Choroid plexus epithelial cell (primary cell): ENCODE measurements around the gene PIK3R5.

Source experiments
- DNase-seq: peaks from one replicate; pipeline ENCODE4 v3.0.0-alpha.2; 2010; ENCODE audit warnings: low read depth
- H3K4me3 ChIP-seq: 2 replicates; pipeline ENCODE4 v1.5.1; 2011; ENCODE audit warnings: low read depth, mild to moderate bottlenecking, control low read depth, low read length, moderate library complexity
- TF ChIP-seq, protein P1 (sequence below): conservative IDR thresholded peaks from 2 replicates; pipeline ENCODE4 v1.5.1; 2011; ENCODE audit warnings: low read depth, mild to moderate bottlenecking, control low read depth, inconsistent platforms, low read length, moderate library complexity

The PIK3R5 gene

DNA sequence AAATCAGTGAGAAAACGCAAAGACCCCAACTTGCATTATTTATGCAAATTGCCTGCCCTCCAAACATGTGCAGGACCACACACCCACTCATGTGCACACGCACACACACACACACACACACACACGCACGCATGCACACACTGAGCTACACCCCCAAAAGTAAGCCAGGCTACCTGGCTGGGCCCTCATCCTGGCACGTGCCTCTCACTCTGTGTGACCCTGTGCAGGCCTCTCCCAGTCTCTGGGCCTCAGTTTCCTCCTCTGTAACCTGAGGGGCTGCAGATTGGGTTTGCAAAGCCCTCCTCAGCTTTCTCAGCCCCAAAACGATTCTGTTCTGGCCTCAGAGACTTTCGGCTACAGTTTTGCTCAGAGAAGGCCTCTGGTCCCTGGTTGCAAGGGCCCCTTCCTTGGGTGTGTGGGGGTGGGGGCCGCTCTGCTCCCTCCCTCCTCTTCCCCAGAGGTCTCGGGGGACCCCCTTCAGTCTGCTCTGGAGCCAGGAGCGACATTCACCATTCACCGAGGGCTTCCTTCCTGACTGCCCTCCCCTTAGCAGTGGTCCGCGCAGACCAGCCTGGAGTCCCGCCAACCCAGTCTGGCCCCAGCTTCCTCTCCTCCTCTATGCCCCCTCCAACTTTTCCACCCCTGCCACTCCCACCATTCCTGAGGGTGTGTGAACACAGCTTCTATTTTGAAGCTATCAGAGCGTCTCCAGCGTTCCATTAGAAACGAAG is 92.6 kb downstream of the PIK3R5 start:
- DNase-seq, result no peak
- TF ChIP-seq, protein P1, sequence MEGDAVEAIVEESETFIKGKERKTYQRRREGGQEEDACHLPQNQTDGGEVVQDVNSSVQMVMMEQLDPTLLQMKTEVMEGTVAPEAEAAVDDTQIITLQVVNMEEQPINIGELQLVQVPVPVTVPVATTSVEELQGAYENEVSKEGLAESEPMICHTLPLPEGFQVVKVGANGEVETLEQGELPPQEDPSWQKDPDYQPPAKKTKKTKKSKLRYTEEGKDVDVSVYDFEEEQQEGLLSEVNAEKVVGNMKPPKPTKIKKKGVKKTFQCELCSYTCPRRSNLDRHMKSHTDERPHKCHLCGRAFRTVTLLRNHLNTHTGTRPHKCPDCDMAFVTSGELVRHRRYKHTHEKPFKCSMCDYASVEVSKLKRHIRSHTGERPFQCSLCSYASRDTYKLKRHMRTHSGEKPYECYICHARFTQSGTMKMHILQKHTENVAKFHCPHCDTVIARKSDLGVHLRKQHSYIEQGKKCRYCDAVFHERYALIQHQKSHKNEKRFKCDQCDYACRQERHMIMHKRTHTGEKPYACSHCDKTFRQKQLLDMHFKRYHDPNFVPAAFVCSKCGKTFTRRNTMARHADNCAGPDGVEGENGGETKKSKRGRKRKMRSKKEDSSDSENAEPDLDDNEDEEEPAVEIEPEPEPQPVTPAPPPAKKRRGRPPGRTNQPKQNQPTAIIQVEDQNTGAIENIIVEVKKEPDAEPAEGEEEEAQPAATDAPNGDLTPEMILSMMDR, result no peak
- H3K4me3 ChIP-seq, result no peak overlapping the region

DNA sequence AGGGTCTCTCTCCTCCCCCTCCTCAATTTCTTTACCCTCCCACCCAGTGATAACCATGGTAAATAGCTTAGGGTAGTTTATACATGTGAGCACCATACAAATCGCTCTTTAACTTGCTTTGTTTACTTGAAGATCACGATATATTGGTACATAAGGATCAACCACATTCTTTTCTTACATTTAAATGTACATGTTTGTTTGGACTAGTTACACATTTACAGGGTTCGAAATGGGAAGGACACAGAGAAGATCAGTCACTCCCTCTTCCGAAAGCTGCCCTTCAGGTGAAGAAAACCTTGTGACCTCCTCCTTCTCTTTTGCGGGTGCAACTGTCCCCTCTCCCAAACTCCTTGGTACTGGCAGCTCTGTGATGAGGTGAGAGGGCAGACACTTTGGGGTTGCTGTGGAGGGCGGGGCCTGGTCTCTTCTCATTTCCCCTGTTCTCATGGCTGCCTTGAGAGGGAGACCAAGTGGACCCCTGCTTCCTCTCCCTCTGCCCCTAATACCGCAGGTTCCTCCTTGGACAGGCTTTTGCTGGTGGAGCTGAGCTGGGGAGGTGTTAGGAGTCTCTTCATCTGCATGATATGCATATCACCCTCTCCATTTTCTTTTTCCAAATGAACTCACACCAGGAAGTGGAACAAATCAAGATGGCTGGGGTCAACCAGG is 93.3 kb downstream of the PIK3R5 start:
- TF ChIP-seq, protein P1, result no peak
- DNase-seq, result no peak
- H3K4me3 ChIP-seq, result no peak overlapping the region

DNA sequence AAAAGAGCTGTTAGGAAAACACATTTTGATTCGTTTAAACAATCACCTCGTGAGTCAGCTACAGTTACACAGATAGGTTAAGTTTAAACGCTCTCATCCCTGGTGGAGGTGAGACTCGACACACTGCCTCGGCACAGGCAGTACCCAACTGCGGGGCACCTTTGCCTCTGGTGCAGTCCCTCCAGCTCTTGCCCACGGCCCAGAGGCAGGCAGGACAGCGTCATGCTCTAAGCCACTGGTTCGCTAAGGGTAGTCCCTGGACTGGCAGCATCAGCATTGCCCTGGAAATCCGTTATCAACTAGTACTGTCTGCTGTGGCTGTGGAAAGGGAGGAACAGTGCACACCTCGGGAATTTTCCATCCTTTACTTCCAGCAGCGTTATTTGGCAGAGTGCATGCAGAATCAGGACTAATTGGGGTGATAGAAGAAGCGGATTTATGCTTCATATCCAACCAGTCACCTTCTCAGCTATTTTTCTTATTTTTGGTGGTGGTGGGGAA is 94.4 kb downstream of the PIK3R5 start:
- TF ChIP-seq, protein P1, result no peak
- DNase-seq, result no peak
- no peak overlapping the region for H3K4me3 ChIP-seq

DNA sequence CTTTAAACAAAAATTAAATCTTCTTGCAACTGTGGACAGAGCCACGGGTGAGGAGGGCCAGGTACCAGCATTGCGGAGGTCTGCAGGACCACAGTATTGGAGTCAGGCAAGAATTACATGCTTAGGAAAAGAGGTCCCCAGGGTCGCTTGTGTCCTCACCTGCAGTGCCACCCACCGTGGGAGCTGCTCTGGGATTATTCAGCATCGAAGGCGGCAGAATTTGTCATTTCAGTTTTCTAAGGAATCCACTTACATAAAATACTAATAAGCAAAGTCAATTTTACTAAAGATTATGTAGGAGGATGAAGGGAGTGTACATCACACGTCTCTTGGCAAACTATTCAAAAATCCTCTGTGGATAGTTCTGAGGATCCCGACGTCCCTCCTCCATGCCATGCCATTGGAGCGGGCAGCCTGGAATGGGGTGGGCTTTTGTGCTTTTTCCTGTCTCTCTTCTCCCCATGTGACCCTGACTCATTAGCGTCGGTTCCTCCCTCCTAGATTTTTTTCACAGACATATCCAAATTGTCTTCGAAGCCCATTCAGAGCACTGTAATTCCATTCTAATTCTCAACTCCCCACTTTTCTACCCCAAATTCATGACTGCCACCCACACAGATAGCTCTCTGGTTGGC is 95.0 kb downstream of the PIK3R5 start:
- H3K4me3 ChIP-seq, result no peak overlapping the region
- TF ChIP-seq, protein P1, result no peak
- DNase-seq, result no peak

DNA sequence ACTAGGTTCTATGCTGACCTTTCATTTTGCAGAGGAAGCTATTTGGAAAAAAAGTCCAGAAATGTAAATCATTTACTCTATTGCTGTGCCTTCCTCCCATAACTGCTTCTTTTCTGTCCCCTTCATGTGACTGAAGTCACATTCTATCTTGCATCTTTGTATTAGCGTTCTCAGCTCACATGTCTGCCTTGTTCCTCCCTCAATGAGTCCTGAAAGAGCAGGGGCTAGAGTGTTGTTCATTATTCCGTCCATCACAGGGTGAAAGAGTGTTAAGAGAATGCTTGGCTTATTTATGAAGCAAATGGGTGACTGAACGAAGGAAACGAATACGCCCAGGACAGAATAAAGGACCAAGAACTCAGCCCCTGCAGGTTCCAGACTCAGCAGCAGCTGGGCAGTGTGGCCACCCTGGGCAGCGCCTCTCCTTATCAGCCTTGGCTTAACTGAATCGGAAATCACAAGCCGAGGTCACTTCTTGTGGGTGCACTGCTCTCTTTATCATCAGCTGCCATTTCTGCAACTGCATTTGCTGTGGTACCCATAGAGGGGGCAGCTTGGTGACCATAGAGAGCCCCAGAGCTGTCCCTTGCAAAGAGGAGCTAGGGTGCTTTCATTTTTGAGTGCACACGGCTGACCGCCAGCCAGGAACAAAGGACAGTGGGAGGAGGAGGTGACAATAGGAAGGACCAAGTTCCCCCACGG is 96.2 kb downstream of the PIK3R5 start:
- H3K4me3 ChIP-seq, result no peak overlapping the region
- TF ChIP-seq, protein P1, result no peak
- DNase-seq, result no peak

DNA sequence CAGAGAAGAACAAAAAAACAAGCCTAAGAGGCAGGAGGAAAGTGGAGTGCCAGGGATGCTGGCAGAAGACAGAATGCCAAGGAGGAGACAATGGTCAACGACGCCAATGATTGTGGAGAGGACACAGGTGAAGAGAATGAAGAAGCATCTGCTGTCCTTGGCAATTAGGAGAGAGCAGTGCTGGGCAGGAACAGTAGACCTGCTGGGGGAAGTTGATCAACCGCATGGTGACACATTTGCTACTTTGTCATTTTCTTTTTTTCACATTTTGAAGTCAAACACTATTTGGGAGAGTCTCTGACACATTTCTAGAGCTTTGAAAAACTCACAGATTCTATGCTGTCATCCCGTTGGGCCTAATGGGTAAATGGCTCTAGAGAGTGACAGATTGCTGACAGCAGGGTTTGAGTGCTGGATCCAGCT is 97.0 kb downstream of the PIK3R5 start:
- TF ChIP-seq, protein P1, result no peak
- no peak overlapping the region for H3K4me3 ChIP-seq
- DNase-seq, result no peak
